ENCODE results near the gene MOBP. TPM values are rescaled to one million over a fixed set of nuclear protein-coding genes. Genes with fewer than 3 reads are reported as not detected.
A peak's percentile ranks its signal among the peaks of the same experiment; 100 is the strongest.
"Not testable (repeated sequence)": the region's sequence is repeated elsewhere in the genome, so short reads cannot be mapped to it uniquely, and the experiment has no call there.

MOBP gene, protein sequence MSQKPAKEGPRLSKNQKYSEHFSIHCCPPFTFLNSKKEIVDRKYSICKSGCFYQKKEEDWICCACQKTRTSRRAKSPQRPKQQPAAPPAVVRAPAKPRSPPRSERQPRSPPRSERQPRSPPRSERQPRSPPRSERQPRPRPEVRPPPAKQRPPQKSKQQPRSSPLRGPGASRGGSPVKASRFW
- total RNA-seq, result under 0.01 TPM in 1 of 2 replicates, not detected in the other

DNA sequence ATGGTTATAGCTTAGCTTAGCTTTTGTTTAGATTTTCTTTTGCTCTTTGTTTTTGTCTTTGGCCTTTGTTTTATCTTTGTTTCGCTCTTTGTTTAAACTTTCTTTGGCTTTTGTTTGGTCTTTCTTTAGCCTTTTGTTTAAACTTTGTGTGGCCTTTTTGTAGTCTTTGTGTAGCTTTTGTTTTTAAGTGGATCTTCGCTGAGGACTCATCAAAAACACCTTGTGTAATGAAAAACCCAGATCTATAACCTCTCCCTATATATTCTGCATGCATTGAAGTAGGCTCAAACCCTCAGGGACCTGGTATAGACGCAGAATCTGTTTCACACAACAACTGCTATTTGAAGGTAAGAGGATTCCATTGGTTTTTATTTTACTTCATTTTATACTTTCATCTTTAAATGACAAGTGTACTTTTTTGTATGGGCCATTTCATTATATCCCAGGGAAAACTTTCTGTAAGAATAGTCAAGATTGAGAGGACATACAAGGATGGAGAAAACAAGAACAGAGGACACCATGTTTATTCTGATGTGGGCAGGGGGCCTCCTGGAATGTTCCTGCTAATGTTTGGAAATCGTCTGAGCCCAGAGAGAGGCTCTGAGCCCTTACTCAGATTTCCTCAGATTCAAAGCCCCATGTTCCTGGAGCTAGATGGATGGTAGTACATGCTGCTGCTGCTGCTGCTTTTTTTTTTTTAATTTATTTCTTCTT is at the start of gene MOBP:
MOBP (plus strand) TSS at position 287 of the 714 bp plus-strand sequence. CDS start 34,390 bp downstream, outside the sequence.
- no peak for DNase-seq (ENCODE audit: low read depth in 2 of 2)

DNA sequence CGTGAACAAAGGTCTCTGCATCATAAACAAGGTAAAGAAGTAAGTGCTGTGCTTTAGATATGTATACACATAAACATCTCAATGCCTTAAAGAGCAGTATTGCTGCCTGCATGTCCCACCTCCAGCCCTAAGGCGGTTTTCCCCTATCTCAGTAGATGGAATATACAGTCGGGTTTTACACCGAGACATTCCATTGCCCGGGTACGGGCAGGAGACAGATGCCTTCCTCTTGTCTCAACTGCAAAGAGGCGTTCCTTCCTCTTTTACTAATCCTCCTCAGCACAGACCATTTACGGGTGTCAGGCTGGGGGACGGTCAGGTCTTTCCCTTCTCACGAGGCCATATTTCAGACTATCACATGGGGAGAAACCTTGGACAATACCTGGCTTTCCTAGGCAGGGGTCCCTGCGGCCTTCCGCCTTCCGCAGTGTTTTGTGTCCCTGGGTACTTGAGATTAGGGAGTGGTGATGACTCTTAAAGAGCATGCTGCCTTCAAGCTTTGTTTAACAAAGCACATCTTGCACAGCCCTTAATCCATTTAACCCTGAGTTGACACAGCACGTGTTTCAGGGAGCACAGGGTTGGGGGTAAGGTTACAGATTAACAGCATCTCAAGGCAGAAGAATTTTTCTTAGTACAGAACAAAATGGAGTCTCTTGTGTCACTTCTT is 48.8 kb upstream of the MOBP start:
- not testable (repeated sequence) for DNase-seq (ENCODE audit: low read depth in 2 of 2)

GRCh38 chr3:39419742-39420315 is 47.7 kb upstream of the MOBP start:
- no peak for DNase-seq (ENCODE audit: low read depth in 2 of 2)

DNA sequence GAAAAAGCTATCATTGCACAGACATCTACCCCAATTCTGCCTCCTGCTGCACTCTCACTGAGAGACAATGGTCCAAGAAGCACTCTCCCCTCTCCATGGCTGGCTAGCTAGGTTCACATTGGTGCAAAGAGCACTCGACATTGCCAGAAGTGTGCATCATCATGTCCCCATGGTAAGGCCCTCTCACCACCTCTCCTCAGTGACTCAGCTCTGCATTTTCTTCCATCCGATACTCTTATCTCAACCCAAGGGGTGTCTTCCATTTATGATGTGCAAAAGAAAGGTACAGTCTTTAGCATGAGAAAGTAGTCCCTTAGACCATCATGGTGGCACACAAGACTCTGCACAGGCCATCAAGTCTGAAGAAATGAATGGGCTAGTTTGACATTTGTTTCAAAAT is 46.9 kb upstream of the MOBP start:
- no peak for DNase-seq (ENCODE audit: low read depth in 2 of 2)

DNA sequence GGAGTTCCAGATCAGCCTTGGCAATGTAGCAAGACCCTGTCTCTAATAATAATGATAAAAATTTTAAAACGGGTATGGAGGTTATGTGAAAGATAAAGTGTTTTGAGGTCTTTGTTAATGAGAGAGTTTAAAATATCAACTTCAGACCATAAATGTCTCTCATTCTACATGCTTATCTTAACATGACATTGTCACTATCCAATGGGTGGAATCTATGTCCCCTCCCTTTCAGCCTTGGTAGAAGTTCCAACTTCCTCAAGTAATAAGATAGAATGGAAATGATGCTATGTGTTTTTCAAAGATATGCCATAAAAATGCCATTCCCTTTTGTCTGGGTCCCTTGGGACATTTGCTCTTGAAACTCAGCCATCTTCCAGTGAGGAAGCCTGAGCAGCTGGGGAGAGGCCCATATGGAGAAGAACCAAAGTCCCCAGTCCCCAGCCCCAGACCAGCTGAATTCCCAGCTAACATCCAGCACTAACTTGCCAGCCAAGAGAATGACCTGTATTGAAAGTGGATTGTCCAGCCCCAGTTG is 44.0 kb upstream of the MOBP start:
- DNase-seq (ENCODE audit: low read depth in 2 of 2), result no peak

- no peak for DNase-seq (ENCODE audit: low read depth in 2 of 2)
Observed at GRCh38 chr3:39426312-39426711, 41.2 kb upstream of the MOBP start.

DNA sequence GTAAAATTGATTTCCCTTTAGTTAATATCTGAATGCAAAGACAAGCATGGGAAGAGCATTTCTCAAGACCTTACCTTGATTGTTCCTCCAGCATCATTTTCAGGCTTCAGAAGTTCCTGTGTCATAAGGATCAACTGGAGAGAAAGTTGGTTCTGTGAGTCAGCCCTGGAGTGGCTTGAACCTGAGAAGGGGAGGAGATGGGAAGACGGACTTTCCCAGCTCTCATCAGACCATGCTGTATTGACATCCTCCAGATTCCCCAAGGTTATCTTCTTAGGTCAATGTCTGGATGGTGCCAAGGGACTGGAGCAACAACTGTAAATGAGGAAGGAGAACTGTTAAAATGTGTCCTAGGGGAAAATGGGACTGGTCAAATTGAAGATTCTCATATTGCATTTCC is 40.0 kb upstream of the MOBP start:
- DNase-seq (ENCODE audit: low read depth in 2 of 2), result no peak

GRCh38 chr3:39428745-39429201 is 38.7 kb upstream of the MOBP start:
- DNase-seq (ENCODE audit: low read depth in 2 of 2), result peak; percentile 57 to 93

- no peak for DNase-seq (ENCODE audit: low read depth in 2 of 2)
Observed at GRCh38 chr3:39429466-39429865, 38.0 kb upstream of the MOBP start.

DNA sequence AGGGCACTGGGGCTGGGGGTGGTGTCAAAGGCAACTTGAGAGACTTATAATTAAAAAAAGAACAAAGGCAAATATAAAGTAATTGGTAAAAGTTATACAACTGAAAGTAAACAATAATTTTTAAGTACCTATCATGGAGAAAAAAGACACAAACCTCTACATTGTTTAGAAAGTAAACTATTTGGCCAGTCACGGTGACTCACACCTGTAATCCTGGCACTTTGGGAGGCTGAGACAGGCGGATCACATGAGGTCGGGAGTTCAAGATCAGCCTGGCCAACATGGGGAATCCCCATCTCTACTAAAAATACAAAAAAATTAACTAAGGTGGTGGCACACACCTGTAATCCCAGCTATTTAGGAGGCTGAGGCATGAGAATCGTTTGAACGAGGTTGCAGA is 35.1 kb upstream of the MOBP start:
- no peak for DNase-seq (ENCODE audit: low read depth in 2 of 2)

DNA sequence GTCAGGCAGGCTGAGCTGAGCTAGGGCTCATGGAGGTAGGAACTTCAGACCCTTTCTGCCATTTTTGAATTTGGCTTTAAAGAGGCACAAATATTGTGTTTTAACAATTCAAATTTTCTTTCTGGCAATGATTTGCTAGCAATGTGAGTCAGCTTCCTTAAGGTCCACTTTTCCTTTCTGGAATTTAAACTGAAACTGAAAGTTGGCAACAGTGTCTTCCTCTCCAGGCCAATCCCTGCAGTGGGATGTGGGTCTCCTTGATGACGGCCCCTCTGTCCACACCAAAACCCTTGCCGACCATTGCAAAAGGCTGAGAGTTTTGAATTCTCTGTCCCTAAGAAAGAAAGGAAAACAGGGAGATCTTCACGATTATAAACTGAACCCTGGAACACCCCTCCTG is 33.8 kb upstream of the MOBP start:
- peak in 1 of 2 donors; percentile 68 for DNase-seq (ENCODE audit: low read depth in 2 of 2)

GRCh38 chr3:39434574-39434973 is 32.9 kb upstream of the MOBP start:
- no peak for DNase-seq (ENCODE audit: low read depth in 2 of 2)

GRCh38 chr3:39435006-39435748 is 32.3 kb upstream of the MOBP start:
- DNase-seq (ENCODE audit: low read depth in 2 of 2), result no peak

DNA sequence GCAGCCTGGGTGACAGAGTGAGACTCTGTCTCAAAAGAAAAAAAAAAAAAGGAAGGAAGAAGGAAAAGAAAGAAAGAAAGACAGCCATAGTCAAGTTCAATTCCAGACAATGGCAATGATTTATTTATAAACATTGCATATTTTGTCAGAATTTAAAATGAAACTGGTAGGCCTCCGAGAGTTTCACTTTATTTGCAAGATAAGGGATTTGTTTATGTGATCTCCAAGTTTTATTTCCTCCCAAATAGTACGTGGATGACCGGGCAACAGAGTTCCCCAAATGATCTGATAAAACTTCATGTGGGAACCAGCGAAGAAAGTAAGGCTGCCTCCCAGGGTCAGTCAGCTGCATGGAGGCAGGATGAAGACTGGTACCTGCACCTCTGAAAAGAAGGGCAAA is 28.6 kb upstream of the MOBP start:
- DNase-seq (ENCODE audit: low read depth in 2 of 2), result no peak

DNA sequence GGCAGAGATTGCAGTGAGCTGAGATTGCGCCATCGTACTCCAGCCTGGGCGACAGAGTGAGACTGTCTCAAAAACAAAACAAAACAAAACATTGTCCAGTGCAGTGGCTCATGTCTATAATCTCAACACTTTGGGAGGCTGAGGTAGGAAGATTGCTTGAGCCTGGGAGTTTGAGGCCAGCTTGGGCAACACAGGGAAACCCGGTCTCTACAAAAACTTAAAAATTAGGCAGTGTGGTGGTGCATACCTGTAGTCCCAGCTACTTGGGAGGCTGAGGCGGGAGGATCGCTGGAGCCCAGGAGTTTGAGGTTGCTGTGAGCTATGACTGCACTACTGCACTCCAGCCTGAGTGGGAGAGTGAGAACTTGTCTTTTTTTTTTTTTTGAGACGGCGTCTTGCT is 27.2 kb upstream of the MOBP start:
- no peak for DNase-seq (ENCODE audit: low read depth in 2 of 2)

- peak in 1 of 2 donors; percentile 37 for DNase-seq (ENCODE audit: low read depth in 2 of 2)
Observed at GRCh38 chr3:39443530-39443929, 23.9 kb upstream of the MOBP start.

- DNase-seq (ENCODE audit: low read depth in 2 of 2), result no peak
Observed at GRCh38 chr3:39445927-39446326, 21.6 kb upstream of the MOBP start.

DNA sequence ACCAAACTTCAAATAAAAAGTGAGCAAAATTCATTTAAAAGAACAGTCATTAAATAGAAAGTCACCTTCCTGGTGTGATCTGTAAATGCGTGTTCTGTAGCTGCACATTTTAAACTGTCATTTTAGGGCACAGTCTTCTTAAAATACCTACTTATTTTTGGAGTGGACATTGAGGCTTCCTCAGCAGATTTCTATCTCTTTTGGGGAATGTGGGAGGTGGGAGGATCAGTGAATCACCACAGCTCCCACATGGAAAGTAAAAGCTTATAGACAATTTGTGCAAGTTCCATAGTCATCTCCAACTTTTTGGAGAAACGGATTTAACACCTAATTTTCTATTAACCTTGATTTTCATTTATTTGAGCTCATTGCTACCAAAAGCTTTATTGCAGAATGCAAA is 21.0 kb upstream of the MOBP start:
- DNase-seq (ENCODE audit: low read depth in 2 of 2), result no peak

DNA sequence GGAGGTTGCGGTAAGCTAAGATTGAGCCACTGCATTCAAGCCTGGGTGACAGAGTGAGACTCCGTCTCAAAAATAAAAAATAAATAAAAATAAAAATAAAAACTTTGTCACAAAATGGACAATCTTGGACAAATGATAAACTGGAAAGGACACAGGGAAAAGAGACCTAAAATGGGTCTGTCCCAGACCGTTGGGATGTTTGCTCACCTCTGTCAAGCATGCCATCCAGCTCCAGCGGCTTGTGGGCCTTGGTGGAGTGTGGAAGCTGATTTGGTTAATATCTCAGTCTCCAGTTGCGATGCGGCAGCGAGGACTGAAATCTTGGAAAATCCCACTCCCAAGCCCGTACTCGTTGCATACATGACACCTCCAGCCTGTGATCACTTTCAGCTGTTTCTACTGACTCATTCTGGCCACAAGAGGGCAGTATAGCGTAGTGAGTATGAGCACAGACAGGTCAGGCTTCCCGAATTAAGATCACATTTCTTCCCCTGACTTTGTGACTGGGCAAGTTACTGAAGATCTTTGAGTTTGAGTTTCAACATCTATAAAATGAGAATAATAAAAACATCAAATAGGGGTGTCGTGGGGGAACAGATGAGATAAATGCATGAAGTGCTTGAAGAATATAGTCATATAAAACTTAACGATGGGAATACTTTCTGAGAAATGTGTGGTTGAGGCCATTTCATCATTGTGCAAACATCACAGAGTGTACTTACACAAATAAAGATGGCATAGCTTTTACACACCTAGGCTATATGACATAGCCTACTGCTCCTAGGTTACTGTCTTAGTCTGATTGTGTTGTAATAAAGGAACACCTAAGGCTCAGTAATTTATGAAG is 19.6 kb upstream of the MOBP start:
- DNase-seq (ENCODE audit: low read depth in 2 of 2), result peak; percentile 69 to 83

DNA sequence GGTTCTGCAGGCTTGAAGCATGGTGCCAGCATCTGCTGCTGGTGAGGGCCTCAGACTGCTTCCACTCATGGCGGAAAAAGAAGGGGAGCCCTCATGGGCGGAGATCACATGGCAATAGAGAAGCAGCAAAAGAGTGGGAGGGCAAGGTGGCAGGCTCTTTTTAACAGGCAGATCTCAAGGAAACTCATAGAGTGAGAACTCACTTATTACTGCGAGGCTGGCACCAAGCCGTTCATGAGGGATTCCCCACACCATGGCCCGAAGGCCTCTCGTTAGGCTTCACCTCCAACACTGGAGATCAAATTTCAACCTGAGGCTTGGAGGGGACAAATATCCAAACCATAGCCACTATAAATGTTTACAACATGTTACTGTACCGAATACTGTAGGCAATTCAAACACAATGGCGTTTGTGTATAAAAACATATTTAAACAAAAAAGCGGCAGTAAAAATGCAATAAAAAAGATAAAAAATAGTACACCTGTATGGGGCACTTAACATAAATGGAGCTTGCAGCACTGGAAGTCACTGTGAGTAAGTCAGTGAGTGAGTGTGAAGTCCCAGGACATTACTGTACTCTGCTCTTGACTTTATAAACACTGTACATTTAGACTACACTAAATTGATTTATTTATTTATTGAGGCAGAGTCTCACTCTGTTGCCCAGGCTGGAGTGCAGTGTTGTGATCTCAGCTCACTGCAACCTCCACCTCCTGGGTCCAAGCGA is 18.8 kb upstream of the MOBP start:
- DNase-seq (ENCODE audit: low read depth in 2 of 2), result no peak
